CD4-positive, alpha-beta memory T cell (primary cell): ENCODE results near the gene ARHGEF4. TPM values are rescaled to one million over a fixed set of nuclear protein-coding genes. Genes with fewer than 3 reads are reported as not detected.
A peak's percentile ranks its signal among the peaks of the same experiment; 100 is the strongest.

Experiments
- CTCF ChIA-PET: fragments of 350-600 bp; sonication (Branson Sonifier 250); formaldehyde crosslinking; loops from one replicate; lab custom pipeline; 2021; ENCODE audit warnings: inconsistent platforms; ENCODE audit not compliant: partially characterized antibody; lab: Charles Lee
- POLR2A ChIA-PET: fragments of 350-600 bp; sonication (Branson Sonifier 250); formaldehyde crosslinking; loops from one replicate; lab custom pipeline; 2021; ENCODE audit not compliant: partially characterized antibody; lab: Charles Lee
- DNase-seq, 5 donors: peaks; one replicate each; pipeline versions ENCODE4 v3.0.0 to v3.0.0-alpha.2; 2020 to 2022; ENCODE audit warnings: mixed read lengths in 1 of 5
- H3K27ac ChIP-seq: one replicate; pipeline ENCODE4 v1.7.0; 2013; ENCODE audit warnings: low read depth, low read length
- H3K27me3 ChIP-seq: 2 replicates; pipeline ENCODE4 v1.7.0; 2013; ENCODE audit warnings: mild to moderate bottlenecking, low read length, moderate library complexity; ENCODE audit not compliant: insufficient read depth
- H3K36me3 ChIP-seq: 2 replicates; pipeline ENCODE4 v1.7.0; 2013; ENCODE audit warnings: mild to moderate bottlenecking, low read length, moderate library complexity; ENCODE audit not compliant: insufficient read depth
- H3K4me1 ChIP-seq: 2 replicates; pipeline ENCODE4 v1.7.0; 2013; ENCODE audit warnings: mild to moderate bottlenecking, low read length, moderate library complexity; ENCODE audit not compliant: insufficient read depth
- H3K4me3 ChIP-seq, 2 donors: one replicate each; pipeline ENCODE4 v1.7.0; 2013; ENCODE audit warnings: low read length in 2 of 2, mild to moderate bottlenecking in 1 of 2
- H3K9me3 ChIP-seq, 2 donors: one replicate each; pipeline ENCODE4 v1.7.0; 2013; ENCODE audit warnings: low read length in 2 of 2, control low read depth in 1 of 2; ENCODE audit not compliant: control insufficient read depth in 1 of 2
- H3K27ac Mint-ChIP-seq, 7 donors: one replicate each; pipeline ENCODE4 v1.8.0; 2020 to 2021; ENCODE audit warnings: mixed read lengths in 7 of 7, mild to moderate bottlenecking in 6 of 7, inconsistent platforms in 3 of 7, moderate library complexity in 3 of 7
- H3K27me3 Mint-ChIP-seq, 2 donors: one replicate each; pipeline ENCODE4 v1.8.0; 2020 to 2021; ENCODE audit warnings: mixed read lengths in 2 of 2
- H3K36me3 Mint-ChIP-seq, 2 donors: one replicate each; pipeline ENCODE4 v1.8.0; 2020 to 2021; ENCODE audit warnings: mixed read lengths in 2 of 2, inconsistent platforms in 1 of 2, mild to moderate bottlenecking in 1 of 2
- H3K4me1 Mint-ChIP-seq, 4 donors: one replicate each; pipeline ENCODE4 v1.8.0; 2020 to 2021; ENCODE audit warnings: mixed read lengths in 4 of 4, mild to moderate bottlenecking in 1 of 4
- H3K4me3 Mint-ChIP-seq, 8 donors: one replicate each; pipeline ENCODE4 v1.8.0; 2020 to 2021; ENCODE audit warnings: mixed read lengths in 8 of 8, mild to moderate bottlenecking in 7 of 8, moderate library complexity in 6 of 8, inconsistent platforms in 3 of 8
- H3K9me3 Mint-ChIP-seq, 8 donors: one replicate each; pipeline ENCODE4 v1.8.0; 2020 to 2021; ENCODE audit warnings: mixed read lengths in 8 of 8, mild to moderate bottlenecking in 5 of 8, inconsistent platforms in 3 of 8, moderate library complexity in 1 of 8
- intact Hi-C: fragments of 100-400 bp; cut with micrococcal nuclease; formaldehyde crosslinking; loops from one replicate; pipeline ENCODE4 v1.15.1; 2023
- polyA plus RNA-seq, 2 donors: library from polyadenylated mRNA; unstranded; fragments of 300-500 nt; fragmentation: Illumina TruSeq; gene quantifications; one replicate each; pipeline ENCODE4 v1.2.3, GENCODE V29; 2021
- total RNA-seq, 2 experiments: library from RNA; stranded (reverse); gene quantifications; one replicate each; pipeline ENCODE4 v1.2.3, GENCODE V29; 2021

ARHGEF4 gene
- total and polyA plus RNA-seq, 4 experiments from 2014 or later: 1.4 to 2.6 (median 2.1) TPM

DNA sequence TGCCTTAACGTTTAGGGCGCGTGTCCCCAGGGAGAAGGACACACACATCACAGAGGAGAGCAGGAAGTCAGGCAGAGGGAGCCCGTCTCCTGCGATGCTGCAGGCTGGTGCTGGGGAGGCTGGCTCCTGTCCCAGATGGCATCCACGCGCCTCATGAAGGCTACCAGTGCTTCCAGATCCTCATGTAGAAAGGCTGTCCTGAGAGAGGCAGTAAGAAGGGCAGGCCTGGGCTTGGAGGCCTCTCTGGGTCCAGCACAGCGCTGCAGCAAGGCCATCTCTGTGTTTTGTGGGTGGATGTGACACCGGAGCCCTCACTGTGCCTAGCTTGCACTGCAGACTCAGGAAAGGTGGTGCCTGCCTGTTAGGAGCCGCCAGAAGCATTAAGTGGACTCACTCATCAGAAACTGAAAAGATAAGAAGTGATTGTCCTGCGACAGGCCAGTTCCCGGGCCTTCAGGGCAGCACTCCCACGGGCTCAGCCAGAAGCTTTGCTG lies 193.8 kb downstream of the ARHGEF4 start:
- Histone ChIP-seq H3K4me3 (no peak overlapping the region), H3K36me3 (no peaks in the 10 kb centered on the region), H3K27ac (no peak overlapping the region), H3K9me3 (no peaks in the 10 kb centered on the region), H3K4me1 (peaks cover under 1% of the 10 kb centered on the region), H3K27me3 (no peaks in the 10 kb centered on the region)
- Mint-ChIP-seq H3K27ac (no peak overlapping the region), H3K4me1 (peaks cover 0 to 4% (median 2%) of the 10 kb centered on the region in 4 donors), H3K9me3 (peaks cover 0 to 12% (median 8%) of the 10 kb centered on the region in 8 donors), H3K4me3 (no peak overlapping the region), H3K36me3 (peaks cover 0 to 1% of the 10 kb centered on the region in 2 donors), H3K27me3 (peaks cover 13 to 23% of the 10 kb centered on the region in 2 donors)
- POLR2A ChIA-PET: no interaction called here
- CTCF ChIA-PET: no interaction called here
- intact Hi-C loops: no loop called here
- DNase-seq: no peak

DNA sequence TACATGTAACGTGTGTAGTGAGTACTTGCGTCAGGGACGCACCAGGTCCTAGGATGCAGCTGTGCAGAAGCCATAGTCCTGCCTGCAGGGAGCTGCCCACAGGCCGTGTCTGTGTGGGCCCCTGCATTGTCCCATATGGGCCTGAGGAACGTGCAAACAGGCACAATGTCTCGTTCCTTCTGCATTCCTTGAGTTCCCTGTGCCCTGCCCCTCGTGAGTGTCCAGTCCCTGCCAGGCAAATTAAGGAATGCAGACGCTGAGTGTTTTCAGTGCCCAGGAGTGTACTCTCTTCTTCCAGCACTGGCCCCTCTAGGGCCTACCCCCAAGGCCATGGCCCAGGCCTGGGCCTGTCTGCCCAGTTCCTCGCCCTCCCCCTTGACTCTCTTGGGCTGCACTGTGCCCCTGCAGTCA lies 194.7 kb downstream of the ARHGEF4 start:
- H3K36me3 Mint-ChIP-seq: peaks cover 0 to 1% of the 10 kb centered on the region in 2 donors

DNA sequence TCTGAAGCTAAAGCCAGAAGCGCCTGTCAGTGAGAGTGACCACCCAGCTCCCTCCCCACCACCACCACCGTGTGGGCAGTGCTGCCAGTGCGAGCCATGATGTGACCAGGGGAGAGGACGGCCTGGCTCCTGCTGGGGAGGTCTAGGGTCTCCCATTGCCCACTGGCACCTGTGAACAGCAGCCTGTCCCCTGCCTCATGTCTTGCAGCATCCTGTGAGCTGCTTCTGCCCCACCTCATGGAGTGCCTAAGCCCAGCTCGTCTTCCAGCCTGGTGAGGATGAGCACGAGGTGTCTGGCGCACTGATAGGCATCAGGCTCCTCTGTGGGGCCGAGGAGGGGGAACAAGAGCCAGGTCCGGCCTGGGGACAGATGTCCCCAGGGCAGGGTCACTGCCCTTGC lies 195.2 kb downstream of the ARHGEF4 start:
- H3K4me1 ChIP-seq: peaks cover 4% of the 10 kb centered on the region
- Mint-ChIP-seq H3K27me3 (peaks cover 13 to 22% of the 10 kb centered on the region in 2 donors), H3K27ac (peak overlapping the region in 1 of 7 donors; percentile 70), H3K9me3 (peaks cover 0 to 11% (median 7%) of the 10 kb centered on the region in 8 donors), H3K4me3 (no peak overlapping the region), H3K36me3 (peaks cover 0 to 1% of the 10 kb centered on the region in 2 donors), H3K4me1 (peaks cover 0 to 10% (median 4%) of the 10 kb centered on the region in 4 donors)
- H3K27me3 ChIP-seq: no peaks in the 10 kb centered on the region
- ChIA-PET CTCF (no interaction called here), POLR2A (no interaction called here)
- no peak for DNase-seq
- no peaks in the 10 kb centered on the region for H3K36me3 ChIP-seq
- H3K9me3 ChIP-seq: no peaks in the 10 kb centered on the region
- H3K27ac ChIP-seq: no peak overlapping the region
- intact Hi-C loops: no loop called here
- no peak overlapping the region for H3K4me3 ChIP-seq

More for the DNA sequence above, 194.7 kb downstream of the ARHGEF4 start:
- Histone ChIP-seq H3K36me3 (no peaks in the 10 kb centered on the region), H3K4me1 (peaks cover 4% of the 10 kb centered on the region), H3K4me3 (no peak overlapping the region), H3K27me3 (no peaks in the 10 kb centered on the region), H3K9me3 (no peaks in the 10 kb centered on the region), H3K27ac (no peak overlapping the region)
- DNase-seq: no peak
- H3K27me3 Mint-ChIP-seq: peaks cover 15 to 24% of the 10 kb centered on the region in 2 donors
- CTCF ChIA-PET: no interaction called here
- H3K4me3 Mint-ChIP-seq: no peak overlapping the region
- peaks cover 0 to 10% (median 4%) of the 10 kb centered on the region in 4 donors for H3K4me1 Mint-ChIP-seq
- intact Hi-C loops: no loop called here
- H3K27ac Mint-ChIP-seq: no peak overlapping the region
- POLR2A ChIA-PET: no interaction called here
- H3K9me3 Mint-ChIP-seq: peaks cover 0 to 12% (median 8%) of the 10 kb centered on the region in 8 donors

- ChIA-PET POLR2A (interaction anchor here (0.7 kb wide), 1 partner anchor 51 kb away, joined by 3 read pairs; no protein-coding TSS in a partner anchor), CTCF (no interaction called here)
- Mint-ChIP-seq H3K4me3 (no peak overlapping the region), H3K36me3 (no peaks in the 10 kb centered on the region), H3K9me3 (peaks cover 0 to 6% (median 3%) of the 10 kb centered on the region in 8 donors), H3K27ac (peak overlapping the region in 1 of 7 donors; percentile 42), H3K27me3 (peaks cover 11 to 16% of the 10 kb centered on the region in 2 donors), H3K4me1 (peaks cover 1 to 10% (median 4%) of the 10 kb centered on the region in 4 donors)
- intact Hi-C loops: no loop called here
- Histone ChIP-seq H3K27me3 (no peaks in the 10 kb centered on the region), H3K27ac (no peak overlapping the region), H3K4me1 (peaks cover 4% of the 10 kb centered on the region), H3K9me3 (no peaks in the 10 kb centered on the region), H3K4me3 (no peak overlapping the region), H3K36me3 (no peaks in the 10 kb centered on the region)
- DNase-seq: no peak
These were observed 195.7 kb downstream of the ARHGEF4 start for GRCh38 chr2:131032393-131032836.

DNA sequence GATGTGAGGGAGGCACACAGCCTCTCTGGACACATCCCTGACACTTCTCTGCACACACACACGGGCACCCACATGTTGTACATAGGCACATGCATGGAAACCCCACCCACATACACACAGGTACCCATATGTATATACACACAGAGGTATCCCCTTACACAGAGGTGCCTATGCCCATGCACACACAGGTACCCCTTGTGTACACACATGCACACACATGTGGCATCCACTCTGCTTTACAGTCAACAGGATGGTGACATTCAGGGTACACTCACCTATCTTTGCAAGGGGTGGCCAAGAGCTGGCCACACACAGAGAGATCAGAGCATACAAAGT lies 197.0 kb downstream of the ARHGEF4 start:
- intact Hi-C loops: no loop called here
- H3K27ac Mint-ChIP-seq: no peak overlapping the region
- H3K4me3 Mint-ChIP-seq: peak overlapping the region in 5 of 8 donors; percentile 11 to 57 (median 46)
- H3K9me3 Mint-ChIP-seq: peaks cover 0 to 1% (median 0%) of the 10 kb centered on the region in 8 donors
- H3K4me1 Mint-ChIP-seq: peaks cover 5 to 15% (median 6%) of the 10 kb centered on the region in 4 donors
- DNase-seq: no peak
- Histone ChIP-seq H3K9me3 (no peaks in the 10 kb centered on the region), H3K36me3 (no peaks in the 10 kb centered on the region), H3K4me1 (peaks cover 5% of the 10 kb centered on the region), H3K27me3 (no peaks in the 10 kb centered on the region), H3K27ac (no peak overlapping the region), H3K4me3 (no peak overlapping the region)
- ChIA-PET POLR2A (no interaction called here), CTCF (no interaction called here)
- H3K36me3 Mint-ChIP-seq: no peaks in the 10 kb centered on the region
- peaks cover 11 to 15% of the 10 kb centered on the region in 2 donors for H3K27me3 Mint-ChIP-seq

GRCh38 chr2:131034122-131035051 lies 197.7 kb downstream of the ARHGEF4 start:
- Mint-ChIP-seq H3K4me3 (peak overlapping the region; percentile 7 to 68 (median 30)), H3K36me3 (no peaks in the 10 kb centered on the region), H3K4me1 (peaks cover 5 to 19% (median 6%) of the 10 kb centered on the region in 4 donors), H3K9me3 (no peaks in the 10 kb centered on the region), H3K27me3 (peaks cover 11 to 15% of the 10 kb centered on the region in 2 donors), H3K27ac (no peak overlapping the region)
- no peak for DNase-seq
- intact Hi-C loops: no loop called here
- CTCF ChIA-PET: no interaction called here
- H3K9me3 ChIP-seq: no peaks in the 10 kb centered on the region
- H3K36me3 ChIP-seq: no peaks in the 10 kb centered on the region
- peaks cover 11% of the 10 kb centered on the region for H3K4me1 ChIP-seq
- H3K27ac ChIP-seq: no peak overlapping the region
- no peaks in the 10 kb centered on the region for H3K27me3 ChIP-seq
- POLR2A ChIA-PET: no interaction called here
- H3K4me3 ChIP-seq: no peak overlapping the region

GRCh38 chr2:131035112-131035825 lies 198.6 kb downstream of the ARHGEF4 start:
- Histone ChIP-seq H3K27ac (no peak overlapping the region), H3K4me1 (peaks cover 20% of the 10 kb centered on the region), H3K4me3 (no peak overlapping the region), H3K9me3 (no peaks in the 10 kb centered on the region), H3K27me3 (no peaks in the 10 kb centered on the region), H3K36me3 (no peaks in the 10 kb centered on the region)
- no peak for DNase-seq
- no peaks in the 10 kb centered on the region for H3K9me3 Mint-ChIP-seq
- intact Hi-C loops: no loop called here
- peaks cover 5 to 26% (median 6%) of the 10 kb centered on the region in 4 donors for H3K4me1 Mint-ChIP-seq
- peak overlapping the region in 2 of 8 donors; percentile 34 to 40 for H3K4me3 Mint-ChIP-seq
- H3K36me3 Mint-ChIP-seq: no peaks in the 10 kb centered on the region
- H3K27ac Mint-ChIP-seq: no peak overlapping the region
- POLR2A ChIA-PET: interaction anchor here (0.6 kb wide), 1 partner anchor 446 kb away, joined by 3 read pairs; no protein-coding TSS in a partner anchor
- CTCF ChIA-PET: no interaction called here
- H3K27me3 Mint-ChIP-seq: peaks cover 11% of the 10 kb centered on the region in 2 donors
